GM19193 (cell line): Measurements from ENCODE around the gene TXNDC8.

ENCODE experiments used
- POLR2A ChIP-seq: IDR thresholded peaks from 4 replicates; pipeline ENCODE4 v1.6.1; 2011; ENCODE audit not compliant: insufficient read depth, insufficient read length; ENCODE audit errors: extremely low read depth

The TXNDC8 gene

GRCh38 chr9:110337727-110338126 lies at the start of gene TXNDC8:
Gene TXNDC8, minus strand, starts transcription at chr9:110337863.
- TF ChIP-seq POLR2A, result no peak

GRCh38 chr9:110383491-110383890 lies 45.8 kb upstream of the TXNDC8 start:
- no peak for TF ChIP-seq POLR2A

GRCh38 chr9:110382731-110383130 lies 45.1 kb upstream of the TXNDC8 start:
- TF ChIP-seq POLR2A, result no peak

GRCh38 chr9:110371411-110372007 lies 33.8 kb upstream of the TXNDC8 start:
- no peak for TF ChIP-seq POLR2A

GRCh38 chr9:110370315-110370714 lies 32.7 kb upstream of the TXNDC8 start:
- TF ChIP-seq POLR2A, result no peak

GRCh38 chr9:110364451-110364850 lies 26.8 kb upstream of the TXNDC8 start:
- TF ChIP-seq POLR2A, result no peak

GRCh38 chr9:110357505-110357904 lies 19.8 kb upstream of the TXNDC8 start:
- TF ChIP-seq POLR2A, result no peak

- no peak for TF ChIP-seq POLR2A
Measured at GRCh38 chr9:110356639-110357395, 19.2 kb upstream of the TXNDC8 start.

- no peak for TF ChIP-seq POLR2A
Measured at GRCh38 chr9:110355911-110356310, 18.2 kb upstream of the TXNDC8 start.

GRCh38 chr9:110351009-110351467 lies 13.4 kb upstream of the TXNDC8 start:
- TF ChIP-seq POLR2A, result no peak

GRCh38 chr9:110346325-110346724 lies 8.7 kb upstream of the TXNDC8 start:
- no peak for TF ChIP-seq POLR2A

GRCh38 chr9:110344821-110345220 lies 7.2 kb upstream of the TXNDC8 start:
- TF ChIP-seq POLR2A, result no peak

GRCh38 chr9:110343551-110343950 lies 5.9 kb upstream of the TXNDC8 start:
- TF ChIP-seq POLR2A, result no peak

GRCh38 chr9:110340306-110340705 lies 2.6 kb upstream of the TXNDC8 start:
- TF ChIP-seq POLR2A, result no peak

- no peak for TF ChIP-seq POLR2A
Measured at GRCh38 chr9:110338143-110338542, 480 bp upstream of the TXNDC8 start.

- no peak for TF ChIP-seq POLR2A
Measured at GRCh38 chr9:110336363-110336762, 1.3 kb downstream of the TXNDC8 start.
